Measurements from ENCODE around the gene TNRC6C.

DNA sequence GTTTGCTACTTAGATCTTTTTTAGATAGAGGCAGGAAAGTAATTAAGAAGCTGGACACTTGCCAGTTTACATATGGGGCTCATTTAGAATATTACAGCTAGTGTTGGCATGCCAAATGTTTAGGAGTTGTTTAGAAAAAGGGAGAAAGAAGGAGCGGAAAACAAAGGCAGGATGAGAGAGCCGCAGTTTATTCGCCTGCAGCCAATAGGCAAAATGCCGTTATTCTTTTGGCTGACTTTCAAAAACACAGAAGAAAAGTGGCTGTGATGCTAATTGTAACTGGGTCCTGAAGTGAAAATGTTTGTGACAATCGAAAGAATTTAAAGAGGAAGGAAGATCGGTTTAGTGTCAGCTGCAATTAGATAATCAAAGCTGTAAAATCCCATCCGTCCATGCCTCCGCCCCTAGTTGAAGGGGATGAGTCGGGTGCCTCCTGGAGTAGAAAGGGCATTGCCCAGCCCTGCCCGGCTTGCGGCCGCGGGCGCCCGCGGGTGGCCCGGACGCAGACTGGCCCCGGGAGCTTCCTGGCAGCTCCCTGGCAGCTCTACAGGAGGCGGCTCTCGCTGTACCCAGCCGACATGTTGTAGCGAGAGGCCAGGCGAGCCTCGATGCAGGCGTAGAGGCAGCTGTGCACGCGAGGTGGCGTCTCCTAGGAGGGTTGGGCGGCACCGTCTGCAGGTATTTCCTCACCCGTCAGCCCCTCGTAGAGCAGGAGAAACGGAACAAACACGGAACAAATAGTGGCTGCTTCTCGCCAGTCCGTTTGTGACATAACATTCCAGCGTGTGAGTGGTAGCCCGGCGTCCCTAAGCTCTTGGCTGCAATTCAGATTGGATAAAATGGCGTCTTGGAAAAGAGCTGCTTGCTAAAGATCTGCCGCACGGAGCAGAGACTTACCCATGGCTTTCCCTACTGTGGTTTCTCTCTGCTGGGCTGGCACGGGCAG lies 82.2 kb downstream of the TNRC6C start:
- TF ChIP-seq, protein P1, sequence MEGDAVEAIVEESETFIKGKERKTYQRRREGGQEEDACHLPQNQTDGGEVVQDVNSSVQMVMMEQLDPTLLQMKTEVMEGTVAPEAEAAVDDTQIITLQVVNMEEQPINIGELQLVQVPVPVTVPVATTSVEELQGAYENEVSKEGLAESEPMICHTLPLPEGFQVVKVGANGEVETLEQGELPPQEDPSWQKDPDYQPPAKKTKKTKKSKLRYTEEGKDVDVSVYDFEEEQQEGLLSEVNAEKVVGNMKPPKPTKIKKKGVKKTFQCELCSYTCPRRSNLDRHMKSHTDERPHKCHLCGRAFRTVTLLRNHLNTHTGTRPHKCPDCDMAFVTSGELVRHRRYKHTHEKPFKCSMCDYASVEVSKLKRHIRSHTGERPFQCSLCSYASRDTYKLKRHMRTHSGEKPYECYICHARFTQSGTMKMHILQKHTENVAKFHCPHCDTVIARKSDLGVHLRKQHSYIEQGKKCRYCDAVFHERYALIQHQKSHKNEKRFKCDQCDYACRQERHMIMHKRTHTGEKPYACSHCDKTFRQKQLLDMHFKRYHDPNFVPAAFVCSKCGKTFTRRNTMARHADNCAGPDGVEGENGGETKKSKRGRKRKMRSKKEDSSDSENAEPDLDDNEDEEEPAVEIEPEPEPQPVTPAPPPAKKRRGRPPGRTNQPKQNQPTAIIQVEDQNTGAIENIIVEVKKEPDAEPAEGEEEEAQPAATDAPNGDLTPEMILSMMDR (IDR thresholded peaks at IDR 0.05; ENCODE audit: low read depth, low read length, missing input control): no peak
- TF ChIP-seq TAF1 (conservative IDR thresholded peaks at IDR 0.05): no peak
